ENCODE data around the gene KCNQ4. TPM values are rescaled to one million over a fixed set of nuclear protein-coding genes. Genes with fewer than 3 reads are reported as not detected.

The KCNQ4 gene
- total RNA-seq (2022; extraction: Qiagen RNA extraction): 0.21 to 0.35 TPM (median 0.25 TPM) in 5 replicates

GRCh38 chr1:40783001-40783905 is at the start of gene KCNQ4:
TSS of gene KCNQ4 (plus strand) at chr1:40783787. CDS start at chr1:40784094, 307 bp downstream.

GRCh38 chr1:40862008-40862863 is 78.6 kb downstream of the KCNQ4 start, which contains the start of gene CITED4:
TSS of gene CITED4 (minus strand) at chr1:40862363. CDS start at chr1:40862127, 236 bp downstream.

Other genes starting within 250 kb of the KCNQ4 start
- 0.78 to 1.5 TPM (median 1.3 TPM) in 5 replicates for gene RIMS3, start 118.1 kb upstream of the KCNQ4 start, total RNA-seq (2022; extraction: Qiagen RNA extraction)
- gene NFYC, start 92.1 kb upstream of the KCNQ4 start, total RNA-seq (2022; extraction: Qiagen RNA extraction): 29.6 to 42.0 TPM (median 39.7 TPM) in 5 replicates
- 54.7 to 111 TPM (median 82.3 TPM) in 5 replicates for gene CITED4, start 78.6 kb downstream of the KCNQ4 start, total RNA-seq (2022; extraction: Qiagen RNA extraction)
- 85.3 to 113 TPM (median 93.6 TPM) in 5 replicates for gene CTPS1, start 195.9 kb downstream of the KCNQ4 start, total RNA-seq (2022; extraction: Qiagen RNA extraction)
- gene SLFNL1, start 237.9 kb downstream of the KCNQ4 start, total RNA-seq (2022; extraction: Qiagen RNA extraction): 0.02 to 0.07 TPM (median 0.04 TPM) in 4 of 5 replicates, not detected in the other